ENCODE data around the gene FBXW7.

The FBXW7 gene

GRCh38 chr4:152508386-152508785, 27.5 kb downstream of the FBXW7 start:
- POLR2A ChIA-PET, result no interaction called here
- H3K9me3 ChIP-seq (ENCODE audit: control insufficient read depth, insufficient read depth, low read depth, low read length), result no peaks in the 10 kb centered on the region

GRCh38 chr4:152503653-152504290, 32.1 kb downstream of the FBXW7 start:
- ChIA-PET CTCF (interaction anchor here (0.7 to 2.1 kb wide), 5 partner anchors 50 to 232 kb away, joined by 3 to 11 read pairs (median 4); no protein-coding TSS in a partner anchor), POLR2A (no interaction called here)
- Histone ChIP-seq H3K36me3 (ENCODE audit: control insufficient read depth in 2 of 2, insufficient read depth in 1 of 2, low read length in 2 of 2) (no peaks in the 10 kb centered on the region), H3K27ac (ENCODE audit: extremely low read depth, low read depth, low read length) (no peak overlapping the region), H3K4me1 (ENCODE audit: control insufficient read depth, insufficient read depth, low read length) (0 out of 2 replicates have a peak, but pooled peaks cover 3% of the 10 kb centered on the region), H3K9me3 (ENCODE audit: control insufficient read depth, insufficient read depth, low read depth, low read length) (no peaks in the 10 kb centered on the region), H3K4me3 (ENCODE audit: low read depth, low read length) (no peak overlapping the region)
- TF ChIP-seq ZNF561 (tag by site-specific recombination; IDR thresholded peaks at IDR 0.05; ENCODE audit: borderline replicate concordance), result no peak
- no peak for TF ChIP-seq PRDM10 (tag by site-specific recombination; IDR thresholded peaks at IDR 0.05)
- TF ChIP-seq ZNF623 (tag by site-specific recombination; IDR thresholded peaks at IDR 0.05), result no peak
- TF ChIP-seq, protein P1, sequence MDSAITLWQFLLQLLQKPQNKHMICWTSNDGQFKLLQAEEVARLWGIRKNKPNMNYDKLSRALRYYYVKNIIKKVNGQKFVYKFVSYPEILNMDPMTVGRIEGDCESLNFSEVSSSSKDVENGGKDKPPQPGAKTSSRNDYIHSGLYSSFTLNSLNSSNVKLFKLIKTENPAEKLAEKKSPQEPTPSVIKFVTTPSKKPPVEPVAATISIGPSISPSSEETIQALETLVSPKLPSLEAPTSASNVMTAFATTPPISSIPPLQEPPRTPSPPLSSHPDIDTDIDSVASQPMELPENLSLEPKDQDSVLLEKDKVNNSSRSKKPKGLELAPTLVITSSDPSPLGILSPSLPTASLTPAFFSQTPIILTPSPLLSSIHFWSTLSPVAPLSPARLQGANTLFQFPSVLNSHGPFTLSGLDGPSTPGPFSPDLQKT (IDR thresholded peaks at IDR 0.05; ENCODE audit: borderline replicate concordance, low read depth, low read length), result no peak
- no peak for TF ChIP-seq OVOL3 (tag by site-specific recombination; IDR thresholded peaks at IDR 0.05)
- TF ChIP-seq, protein P2, sequence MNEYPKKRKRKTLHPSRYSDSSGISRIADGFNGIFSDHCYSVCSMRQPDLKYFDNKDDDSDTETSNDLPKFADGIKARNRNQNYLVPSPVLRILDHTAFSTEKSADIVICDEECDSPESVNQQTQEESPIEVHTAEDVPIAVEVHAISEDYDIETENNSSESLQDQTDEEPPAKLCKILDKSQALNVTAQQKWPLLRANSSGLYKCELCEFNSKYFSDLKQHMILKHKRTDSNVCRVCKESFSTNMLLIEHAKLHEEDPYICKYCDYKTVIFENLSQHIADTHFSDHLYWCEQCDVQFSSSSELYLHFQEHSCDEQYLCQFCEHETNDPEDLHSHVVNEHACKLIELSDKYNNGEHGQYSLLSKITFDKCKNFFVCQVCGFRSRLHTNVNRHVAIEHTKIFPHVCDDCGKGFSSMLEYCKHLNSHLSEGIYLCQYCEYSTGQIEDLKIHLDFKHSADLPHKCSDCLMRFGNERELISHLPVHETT (tag by site-specific recombination; IDR thresholded peaks at IDR 0.05), result no peak
- no peak for TF ChIP-seq ZNF214 (tag by site-specific recombination; IDR thresholded peaks at IDR 0.05; ENCODE audit: borderline replicate concordance)
- no peak for TF ChIP-seq FEZF1 (tag by site-specific recombination; IDR thresholded peaks at IDR 0.05)
- TF ChIP-seq, protein P3, sequence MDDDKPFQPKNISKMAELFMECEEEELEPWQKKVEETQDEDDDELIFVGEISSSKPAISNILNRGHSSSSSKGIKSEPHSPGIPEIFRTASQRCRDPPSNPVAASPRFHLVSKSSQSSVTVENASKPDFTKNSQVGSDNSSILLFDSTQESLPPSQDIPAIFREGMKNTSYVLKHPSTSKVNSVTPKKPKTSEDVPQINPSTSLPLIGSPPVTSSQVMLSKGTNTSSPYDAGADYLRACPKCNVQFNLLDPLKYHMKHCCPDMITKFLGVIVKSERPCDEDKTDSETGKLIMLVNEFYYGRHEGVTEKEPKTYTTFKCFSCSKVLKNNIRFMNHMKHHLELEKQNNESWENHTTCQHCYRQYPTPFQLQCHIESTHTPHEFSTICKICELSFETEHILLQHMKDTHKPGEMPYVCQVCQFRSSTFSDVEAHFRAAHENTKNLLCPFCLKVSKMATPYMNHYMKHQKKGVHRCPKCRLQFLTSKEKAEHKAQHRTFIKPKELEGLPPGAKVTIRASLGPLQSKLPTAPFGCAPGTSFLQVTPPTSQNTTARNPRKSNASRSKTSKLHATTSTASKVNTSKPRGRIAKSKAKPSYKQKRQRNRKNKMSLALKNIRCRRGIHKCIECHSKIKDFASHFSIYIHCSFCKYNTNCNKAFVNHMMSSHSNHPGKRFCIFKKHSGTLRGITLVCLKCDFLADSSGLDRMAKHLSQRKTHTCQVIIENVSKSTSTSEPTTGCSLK (tag by site-specific recombination; IDR thresholded peaks at IDR 0.05), result no peak
- TF ChIP-seq HOXA7 (CRISPR knock-in tag; IDR thresholded peaks at IDR 0.05; ENCODE audit: borderline replicate concordance), result no peak
- TF ChIP-seq ZSCAN16 (tag by site-specific recombination; IDR thresholded peaks at IDR 0.05), result no peak
- no peak for TF ChIP-seq ZNF514 (tag by site-specific recombination; IDR thresholded peaks at IDR 0.05)
- TF ChIP-seq CTCF (tag by site-specific recombination; IDR thresholded peaks at IDR 0.05), result no peak
- no peak for TF ChIP-seq ZNF596 (tag by site-specific recombination; IDR thresholded peaks at IDR 0.05)
- TF ChIP-seq ZNF549 (tag by site-specific recombination; IDR thresholded peaks at IDR 0.05), result no peak
- TF ChIP-seq ZNF341 (tag by site-specific recombination; IDR thresholded peaks at IDR 0.05; ENCODE audit: low read depth), result no peak

More at GRCh38 chr4:152508386-152508785, 27.5 kb downstream of the FBXW7 start:
- no peak overlapping the region for H3K27ac ChIP-seq (ENCODE audit: extremely low read depth, low read depth, low read length)
- H3K4me3 ChIP-seq (ENCODE audit: low read depth, low read length), result no peak overlapping the region
- CTCF ChIA-PET, result no interaction called here
- H3K36me3 ChIP-seq (ENCODE audit: control insufficient read depth in 2 of 2, insufficient read depth in 1 of 2, low read length in 2 of 2), result no peaks in the 10 kb centered on the region
- TF ChIP-seq HOXA7 (CRISPR knock-in tag; IDR thresholded peaks at IDR 0.05; ENCODE audit: borderline replicate concordance) (no peak), ZNF548 (tag by site-specific recombination; IDR thresholded peaks at IDR 0.05) (no peak), MZF1 (tag by site-specific recombination; IDR thresholded peaks at IDR 0.05; ENCODE audit: borderline replicate concordance) (no peak), ZBTB44 (tag by site-specific recombination; IDR thresholded peaks at IDR 0.05) (no peak), GLI4 (tag by site-specific recombination; IDR thresholded peaks at IDR 0.05) (no peak)
- no peaks in the 10 kb centered on the region for H3K4me1 ChIP-seq (ENCODE audit: control insufficient read depth, insufficient read depth, low read length)
